NCI-H460 (cell line): ENCODE data around the gene LAMB1. TPM values are rescaled to one million over a fixed set of nuclear protein-coding genes. Genes with fewer than 3 reads are reported as not detected.

Experiments
- DNase-seq: peaks from one replicate; pipeline ENCODE4 v3.0.0-alpha.2; 2016; ENCODE audit warnings: low read depth; ENCODE audit errors: extremely low read depth
- total RNA-seq: library from RNA; depleted of rRNA; stranded (reverse); fragments of >200 nt; shearing (Covaris generic); gene quantifications from 2 replicates; pipeline ENCODE4 v1.2.3, GENCODE V29; 2014

LAMB1 gene
- total RNA-seq, 1 experiment from 2014 or later = 146 TPM

- no peak for DNase-seq
Observed at GRCh38 chr7:108018668-108019067, 15.7 kb upstream of the LAMB1 start.

GRCh38 chr7:108017776-108018151 lies 14.8 kb upstream of the LAMB1 start:
- DNase-seq = no peak

- DNase-seq = peak; percentile 54
Observed at GRCh38 chr7:108016841-108017775, 14.1 kb upstream of the LAMB1 start.

GRCh38 chr7:108015740-108016139 lies 12.8 kb upstream of the LAMB1 start:
- DNase-seq = peak; percentile 55

- DNase-seq = peak; percentile 80
Observed at GRCh38 chr7:108014747-108015682, 12.1 kb upstream of the LAMB1 start.

- DNase-seq = no peak
Observed at GRCh38 chr7:108014215-108014614, 11.3 kb upstream of the LAMB1 start.

- no peak for DNase-seq
Observed at GRCh38 chr7:108012499-108013430, 9.8 kb upstream of the LAMB1 start.

GRCh38 chr7:108010377-108010776 lies 7.4 kb upstream of the LAMB1 start:
- DNase-seq = no peak

- no peak for DNase-seq
Observed at GRCh38 chr7:108009873-108010272, 6.9 kb upstream of the LAMB1 start.

- DNase-seq = no peak
Observed at GRCh38 chr7:108008827-108009226, 5.9 kb upstream of the LAMB1 start.

- no peak for DNase-seq
Observed at GRCh38 chr7:108008240-108008639, 5.3 kb upstream of the LAMB1 start.

- DNase-seq = no peak
Observed at GRCh38 chr7:108007762-108008161, 4.8 kb upstream of the LAMB1 start.

- no peak for DNase-seq
Observed at GRCh38 chr7:108007261-108007660, 4.3 kb upstream of the LAMB1 start.

- DNase-seq = no peak
Observed at GRCh38 chr7:108004220-108005142, 1.5 kb upstream of the LAMB1 start.

- no peak for DNase-seq
Observed at GRCh38 chr7:108003599-108003935, 606 bp upstream of the LAMB1 start.

GRCh38 chr7:108001764-108002725 lies 916 bp downstream of the LAMB1 start:
- no peak for DNase-seq

GRCh38 chr7:108000875-108001763 lies 1.8 kb downstream of the LAMB1 start:
- no peak for DNase-seq
